Measurements from ENCODE around the gene VPS54.
A peak's percentile ranks its signal among the peaks of the same experiment; 100 is the strongest.

Gene VPS54

DNA sequence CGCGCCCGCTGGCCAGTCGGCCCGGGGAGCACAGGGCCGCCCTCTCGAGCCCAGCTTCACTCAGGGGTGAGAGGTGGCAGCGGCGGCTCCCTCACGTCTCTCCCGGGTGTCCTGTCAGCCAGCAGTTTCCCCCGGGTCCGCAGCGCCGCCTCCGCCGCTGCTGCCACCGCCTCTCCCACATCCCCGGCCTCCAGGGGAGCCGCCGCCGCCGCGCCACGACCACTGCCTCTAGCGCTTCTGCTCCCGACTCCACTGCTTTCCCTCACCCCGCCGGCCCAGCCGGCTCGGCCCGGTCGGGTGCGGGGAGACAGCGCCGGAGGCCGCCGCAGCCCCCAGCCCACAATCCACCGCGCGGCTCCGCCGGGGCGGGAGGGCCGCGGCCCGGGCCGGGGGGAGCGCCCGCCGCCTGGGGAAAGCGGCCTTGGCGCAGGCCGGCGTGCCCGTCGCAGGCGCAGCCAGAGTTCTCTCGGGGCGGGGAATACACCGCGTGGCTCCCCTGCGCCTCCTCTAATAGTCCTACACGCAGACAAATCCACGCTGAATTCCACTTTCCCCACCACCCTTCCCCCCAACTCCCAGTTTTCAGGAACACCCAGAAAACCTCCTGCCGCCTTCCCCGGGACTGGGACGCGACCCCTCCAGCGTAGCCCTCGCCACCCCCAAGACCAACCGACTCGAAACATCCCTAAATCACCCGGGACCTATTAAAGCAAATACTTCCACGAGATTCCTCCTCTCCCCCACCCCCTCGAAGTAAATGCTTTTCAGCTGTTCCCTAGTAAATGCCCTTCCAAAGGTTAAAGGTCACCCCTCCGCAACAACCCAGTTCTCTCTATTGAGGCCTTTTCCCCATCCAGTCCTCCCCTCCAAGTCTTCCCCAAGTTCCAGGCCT lies at the start of gene VPS54:
TSS of gene VPS54 (minus strand) at position 346 of the 892 bp plus-strand sequence. CDS start 35,429 bp downstream, outside the sequence.
- peak; percentile 30 for DNase-seq (ENCODE audit: low read depth, low spot score)
- no peak for TF ChIP-seq SUZ12 (IDR thresholded peaks at IDR 0.05; ENCODE audit: extremely low read depth, insufficient read depth, insufficient read length)
- no peak for TF ChIP-seq ZNF274 (IDR thresholded peaks at IDR 0.05; ENCODE audit: low read depth, low read length)
- no peak for TF ChIP-seq YY1 (IDR thresholded peaks at IDR 0.05; ENCODE audit: insufficient read depth, insufficient read length)
- no peaks in the 10 kb centered on the region for H3K4me1 ChIP-seq (ENCODE audit: insufficient read depth, insufficient read length)
- peak within 1 kb of the TSS; percentile 82 for H3K9ac ChIP-seq (ENCODE audit: insufficient read length, low read depth)
- H3K36me3 ChIP-seq (ENCODE audit: insufficient read depth, insufficient read length, low read length) = no peaks in the 10 kb centered on the region
- H3K4me3 ChIP-seq (ENCODE audit: insufficient read length, low read depth) = peak within 1 kb of the TSS; percentile 48
- H3K27me3 ChIP-seq (ENCODE audit: insufficient read depth, insufficient read length) = no peaks in the 10 kb centered on the region
- no peaks in the 10 kb centered on the region for H3K9me3 ChIP-seq (ENCODE audit: insufficient read depth, low read length)

DNA sequence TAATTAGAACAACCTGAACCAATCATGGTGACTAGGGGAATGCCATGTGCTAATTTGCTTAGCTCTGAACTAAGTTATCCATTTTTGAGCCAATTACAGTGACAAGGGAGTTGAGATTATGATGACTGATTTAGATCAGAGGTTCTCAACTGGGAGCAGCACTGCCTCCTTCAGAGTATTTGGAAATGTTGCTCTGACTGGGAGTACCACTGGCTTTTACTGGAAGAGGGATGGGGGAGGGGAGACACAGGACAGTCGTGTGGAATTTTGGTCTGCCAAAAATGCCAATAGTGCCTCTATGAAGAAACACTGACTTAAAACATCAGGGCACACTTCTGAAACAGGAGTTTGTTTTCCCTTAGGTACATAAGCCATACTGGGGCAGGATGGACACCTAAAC lies 48.1 kb upstream of the VPS54 start:
- no peak for TF ChIP-seq YY1 (IDR thresholded peaks at IDR 0.05; ENCODE audit: insufficient read depth, insufficient read length)
- no peak for TF ChIP-seq ZNF274 (IDR thresholded peaks at IDR 0.05; ENCODE audit: low read depth, low read length)
- no peak for TF ChIP-seq SUZ12 (IDR thresholded peaks at IDR 0.05; ENCODE audit: extremely low read depth, insufficient read depth, insufficient read length)
- no peak for DNase-seq (ENCODE audit: low read depth, low spot score)
- no peak overlapping the region for H3K4me3 ChIP-seq (ENCODE audit: insufficient read length, low read depth)
- no peaks in the 10 kb centered on the region for H3K36me3 ChIP-seq (ENCODE audit: insufficient read depth, insufficient read length, low read length)
- H3K27me3 ChIP-seq (ENCODE audit: insufficient read depth, insufficient read length) = no peaks in the 10 kb centered on the region
- no peaks in the 10 kb centered on the region for H3K9me3 ChIP-seq (ENCODE audit: insufficient read depth, low read length)
- no peaks in the 10 kb centered on the region for H3K4me1 ChIP-seq (ENCODE audit: insufficient read depth, insufficient read length)
- H3K9ac ChIP-seq (ENCODE audit: insufficient read length, low read depth) = no peak overlapping the region

GRCh38 chr2:64065516-64065915 lies 46.3 kb upstream of the VPS54 start:
- TF ChIP-seq SUZ12 (IDR thresholded peaks at IDR 0.05; ENCODE audit: extremely low read depth, insufficient read depth, insufficient read length) (no peak), ZNF274 (IDR thresholded peaks at IDR 0.05; ENCODE audit: low read depth, low read length) (no peak), YY1 (IDR thresholded peaks at IDR 0.05; ENCODE audit: insufficient read depth, insufficient read length) (no peak)
- Histone ChIP-seq H3K4me1 (ENCODE audit: insufficient read depth, insufficient read length) (no peaks in the 10 kb centered on the region), H3K36me3 (ENCODE audit: insufficient read depth, insufficient read length, low read length) (no peaks in the 10 kb centered on the region), H3K4me3 (ENCODE audit: insufficient read length, low read depth) (no peak overlapping the region), H3K9ac (ENCODE audit: insufficient read length, low read depth) (no peak overlapping the region), H3K9me3 (ENCODE audit: insufficient read depth, low read length) (no peaks in the 10 kb centered on the region), H3K27me3 (ENCODE audit: insufficient read depth, insufficient read length) (no peaks in the 10 kb centered on the region)
- no peak for DNase-seq (ENCODE audit: low read depth, low spot score)

GRCh38 chr2:64063924-64064331 lies 44.7 kb upstream of the VPS54 start:
- Histone ChIP-seq H3K9me3 (ENCODE audit: insufficient read depth, low read length) (no peaks in the 10 kb centered on the region), H3K4me3 (ENCODE audit: insufficient read length, low read depth) (no peak overlapping the region), H3K36me3 (ENCODE audit: insufficient read depth, insufficient read length, low read length) (no peaks in the 10 kb centered on the region), H3K4me1 (ENCODE audit: insufficient read depth, insufficient read length) (no peaks in the 10 kb centered on the region), H3K27me3 (ENCODE audit: insufficient read depth, insufficient read length) (no peaks in the 10 kb centered on the region), H3K9ac (ENCODE audit: insufficient read length, low read depth) (no peak overlapping the region)
- DNase-seq (ENCODE audit: low read depth, low spot score) = no peak
- TF ChIP-seq ZNF274 (IDR thresholded peaks at IDR 0.05; ENCODE audit: low read depth, low read length) (no peak), YY1 (IDR thresholded peaks at IDR 0.05; ENCODE audit: insufficient read depth, insufficient read length) (no peak)

DNA sequence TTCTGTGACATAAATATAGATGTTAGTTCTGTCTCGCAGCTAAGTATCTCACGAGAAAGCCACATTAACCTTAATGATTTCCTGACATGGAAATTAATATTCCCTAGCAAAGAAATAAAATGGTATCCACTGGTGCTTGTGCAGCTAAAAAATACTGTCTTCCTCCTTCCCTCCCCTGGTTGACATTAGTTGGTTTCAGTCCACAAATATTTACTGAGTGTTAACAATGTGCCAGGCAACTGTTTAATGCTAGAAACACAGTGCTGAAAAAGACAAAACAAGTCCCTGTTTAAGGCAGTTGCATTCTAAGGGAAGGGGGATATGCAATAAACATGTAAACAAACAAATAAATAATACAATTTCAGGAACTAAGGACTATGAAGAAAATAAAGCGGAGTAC lies 44.2 kb upstream of the VPS54 start:
- no peak for DNase-seq (ENCODE audit: low read depth, low spot score)
- Histone ChIP-seq H3K4me1 (ENCODE audit: insufficient read depth, insufficient read length) (no peaks in the 10 kb centered on the region), H3K9ac (ENCODE audit: insufficient read length, low read depth) (no peak overlapping the region), H3K36me3 (ENCODE audit: insufficient read depth, insufficient read length, low read length) (no peaks in the 10 kb centered on the region), H3K9me3 (ENCODE audit: insufficient read depth, low read length) (no peaks in the 10 kb centered on the region), H3K4me3 (ENCODE audit: insufficient read length, low read depth) (no peak overlapping the region), H3K27me3 (ENCODE audit: insufficient read depth, insufficient read length) (no peaks in the 10 kb centered on the region)
- TF ChIP-seq SUZ12 (IDR thresholded peaks at IDR 0.05; ENCODE audit: extremely low read depth, insufficient read depth, insufficient read length) (no peak), ZNF274 (IDR thresholded peaks at IDR 0.05; ENCODE audit: low read depth, low read length) (no peak), YY1 (IDR thresholded peaks at IDR 0.05; ENCODE audit: insufficient read depth, insufficient read length) (no peak)

- H3K36me3 ChIP-seq (ENCODE audit: insufficient read depth, insufficient read length, low read length) = no peaks in the 10 kb centered on the region
- H3K9ac ChIP-seq (ENCODE audit: insufficient read length, low read depth) = no peak overlapping the region
- no peaks in the 10 kb centered on the region for H3K9me3 ChIP-seq (ENCODE audit: insufficient read depth, low read length)
- TF ChIP-seq ZNF274 (IDR thresholded peaks at IDR 0.05; ENCODE audit: low read depth, low read length) (no peak), SUZ12 (IDR thresholded peaks at IDR 0.05; ENCODE audit: extremely low read depth, insufficient read depth, insufficient read length) (no peak), YY1 (IDR thresholded peaks at IDR 0.05; ENCODE audit: insufficient read depth, insufficient read length) (no peak)
- no peak for DNase-seq (ENCODE audit: low read depth, low spot score)
- H3K27me3 ChIP-seq (ENCODE audit: insufficient read depth, insufficient read length) = no peaks in the 10 kb centered on the region
- no peak overlapping the region for H3K4me3 ChIP-seq (ENCODE audit: insufficient read length, low read depth)
- no peaks in the 10 kb centered on the region for H3K4me1 ChIP-seq (ENCODE audit: insufficient read depth, insufficient read length)
Measured at GRCh38 chr2:64062840-64063239, 43.6 kb upstream of the VPS54 start.

DNA sequence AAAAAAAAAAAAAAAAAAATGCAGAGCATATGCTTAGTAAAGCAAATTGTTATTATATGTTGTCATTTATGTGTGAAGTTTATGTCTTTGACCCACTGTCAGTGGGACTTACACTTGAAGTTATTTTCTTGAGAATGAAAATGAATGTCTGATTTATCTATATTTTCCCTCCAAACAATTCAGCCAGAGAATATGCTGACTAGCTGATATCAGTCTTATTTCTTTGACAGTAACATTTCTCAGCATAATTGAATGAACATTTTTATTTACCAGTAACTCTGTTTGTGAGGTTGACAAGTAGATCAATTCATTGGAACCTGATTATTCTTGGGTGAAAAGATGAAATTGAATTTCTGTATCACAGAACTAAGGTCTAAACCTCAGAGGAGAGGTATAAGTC lies 40.0 kb upstream of the VPS54 start:
- no peaks in the 10 kb centered on the region for H3K4me1 ChIP-seq (ENCODE audit: insufficient read depth, insufficient read length)
- no peak for DNase-seq (ENCODE audit: low read depth, low spot score)
- TF ChIP-seq SUZ12 (IDR thresholded peaks at IDR 0.05; ENCODE audit: extremely low read depth, insufficient read depth, insufficient read length) (no peak), ZNF274 (IDR thresholded peaks at IDR 0.05; ENCODE audit: low read depth, low read length) (no peak), YY1 (IDR thresholded peaks at IDR 0.05; ENCODE audit: insufficient read depth, insufficient read length) (no peak)
- H3K9me3 ChIP-seq (ENCODE audit: insufficient read depth, low read length) = no peaks in the 10 kb centered on the region
- no peaks in the 10 kb centered on the region for H3K27me3 ChIP-seq (ENCODE audit: insufficient read depth, insufficient read length)
- no peak overlapping the region for H3K4me3 ChIP-seq (ENCODE audit: insufficient read length, low read depth)
- H3K9ac ChIP-seq (ENCODE audit: insufficient read length, low read depth) = no peak overlapping the region
- no peaks in the 10 kb centered on the region for H3K36me3 ChIP-seq (ENCODE audit: insufficient read depth, insufficient read length, low read length)
